Amniotic epithelial cell (primary cell): ENCODE measurements around the gene NPEPL1.

ENCODE experiments used
- DNase-seq: peaks from one replicate; pipeline ENCODE4 v3.0.0-alpha.2; 2010; ENCODE audit warnings: low read depth

Gene NPEPL1

GRCh38 chr20:58762120-58762519, 69.5 kb downstream of the NPEPL1 start:
- no peak for DNase-seq

- no peak for DNase-seq
Measured at GRCh38 chr20:58763076-58763475, 70.5 kb downstream of the NPEPL1 start.
